SJSA1 (cell line): ENCODE measurements around the gene CCDC183. TPM values are rescaled to one million over a fixed set of nuclear protein-coding genes. Genes with fewer than 3 reads are reported as not detected.

ENCODE experiments used
- total RNA-seq: library from RNA; depleted of rRNA; stranded (reverse); fragments of >200 nt; shearing (Covaris generic); gene quantifications from 2 replicates; pipeline ENCODE4 v1.2.3, GENCODE V29; 2014; rRNA removed

CCDC183 gene
- total RNA-seq, 1 experiment from 2014 or later, result 0.16 TPM

Other genes with a start within 250 kb of the CCDC183 start
- gene EGFL7, start 133.4 kb upstream of the CCDC183 start, total RNA-seq, result 0.08 TPM in 1 of 2 replicates, not detected in the other
- 30.1 and 34.0 TPM in 2 replicates for gene AGPAT2, start 108.9 kb upstream of the CCDC183 start, total RNA-seq
- not detected in 2 replicates for gene DIPK1B, start 83.8 kb upstream of the CCDC183 start, total RNA-seq
- not detected in 2 replicates for gene LCN10, start 53.4 kb upstream of the CCDC183 start, total RNA-seq
- not detected in 2 replicates for gene LCN6, start 47.8 kb upstream of the CCDC183 start, total RNA-seq
- gene LCN8, start 38.1 kb upstream of the CCDC183 start, total RNA-seq, result not detected in 2 replicates
- gene LCN15, start 31.8 kb upstream of the CCDC183 start, total RNA-seq, result not detected in 2 replicates
- 33.5 and 44.6 TPM in 2 replicates for gene TMEM141, start 5.0 kb upstream of the CCDC183 start, total RNA-seq
- gene RABL6, start 11.6 kb downstream of the CCDC183 start, total RNA-seq, result 57.5 and 97.2 TPM in 2 replicates
- gene AJM1, start 46.1 kb downstream of the CCDC183 start, total RNA-seq, result 0.11 and 0.16 TPM in 2 replicates
- gene PHPT1, start 53.1 kb downstream of the CCDC183 start, total RNA-seq, result 64.1 and 70.5 TPM in 2 replicates
- 0.42 and 1.0 TPM in 2 replicates for gene MAMDC4, start 56.0 kb downstream of the CCDC183 start, total RNA-seq
- 266 and 387 TPM in 2 replicates for gene EDF1, start 70.0 kb downstream of the CCDC183 start, total RNA-seq
- 11.3 and 17.1 TPM in 2 replicates for gene TRAF2, start 90.2 kb downstream of the CCDC183 start, total RNA-seq
- gene FBXW5, start 148.4 kb downstream of the CCDC183 start, total RNA-seq, result 89.0 and 93.8 TPM in 2 replicates
- gene C8G, start 148.9 kb downstream of the CCDC183 start, total RNA-seq, result not detected in 2 replicates
- not detected in 2 replicates for gene LCN12, start 155.9 kb downstream of the CCDC183 start, total RNA-seq
- gene PTGDS, start 181.2 kb downstream of the CCDC183 start, total RNA-seq, result not detected in 2 replicates
- not detected in 2 replicates for gene LCNL1, start 186.7 kb downstream of the CCDC183 start, total RNA-seq
- gene PAXX, start 196.1 kb downstream of the CCDC183 start, total RNA-seq, result 14.5 and 15.1 TPM in 2 replicates
- gene CLIC3, start 200.2 kb downstream of the CCDC183 start, total RNA-seq, result 0.89 TPM in 1 of 2 replicates, not detected in the other
- 0.81 and 1.3 TPM in 2 replicates for gene ABCA2, start 231.9 kb downstream of the CCDC183 start, total RNA-seq
- gene FUT7, start 235.8 kb downstream of the CCDC183 start, total RNA-seq, result not detected in 2 replicates
- not detected in 2 replicates for gene NPDC1, start 249.8 kb downstream of the CCDC183 start, total RNA-seq